NCI-H1092 (cell line): ENCODE data around the gene CCDC171.
"Not testable (repeated sequence)": the region's sequence is repeated elsewhere in the genome, so short reads cannot be mapped to it uniquely, and the experiment has no call there.

Source experiments
- DNase-seq: peaks from one replicate; lab custom pipeline; 2025; lab: John Stamatoyannopoulos, UW

The CCDC171 gene

DNA sequence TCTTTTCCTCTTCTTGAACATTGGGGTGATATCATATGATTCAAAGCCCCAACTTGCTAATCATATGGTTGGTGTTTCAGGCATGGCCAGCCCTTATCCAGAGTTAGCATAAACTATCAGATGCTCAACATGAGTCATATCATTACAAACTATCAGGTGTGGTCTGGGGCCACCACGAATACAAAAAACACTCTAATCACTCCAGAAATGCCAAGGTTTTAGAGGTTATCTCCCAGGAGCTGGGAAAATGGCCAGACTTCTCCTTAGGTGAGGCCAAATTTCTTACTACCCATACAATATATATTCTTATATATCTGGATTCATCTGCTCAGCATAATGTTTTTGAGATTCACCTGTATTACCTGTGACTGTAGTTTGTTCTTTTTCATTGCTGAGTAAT, 210.5 kb downstream of the CCDC171 start:
- DNase-seq, result no peak

DNA sequence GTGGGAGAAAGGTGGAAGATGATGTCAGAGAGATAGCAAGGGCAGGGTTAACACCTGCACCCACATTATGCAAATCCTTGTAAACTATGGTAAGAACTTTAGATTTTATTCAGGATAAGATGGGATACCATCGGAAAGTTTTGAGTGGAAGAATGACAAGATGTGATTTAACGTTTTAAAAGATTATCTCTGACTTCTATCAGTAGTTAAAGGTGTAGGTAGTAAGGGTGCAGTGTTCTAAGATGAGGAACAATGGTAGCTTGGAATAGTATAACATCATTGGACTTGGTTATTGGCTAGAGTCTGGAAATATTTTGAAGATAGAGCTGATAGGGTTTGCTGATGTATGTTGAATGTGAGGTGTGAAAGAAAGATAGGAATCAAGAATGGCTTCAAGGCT, 211.3 kb downstream of the CCDC171 start:
- DNase-seq, result no peak

DNA sequence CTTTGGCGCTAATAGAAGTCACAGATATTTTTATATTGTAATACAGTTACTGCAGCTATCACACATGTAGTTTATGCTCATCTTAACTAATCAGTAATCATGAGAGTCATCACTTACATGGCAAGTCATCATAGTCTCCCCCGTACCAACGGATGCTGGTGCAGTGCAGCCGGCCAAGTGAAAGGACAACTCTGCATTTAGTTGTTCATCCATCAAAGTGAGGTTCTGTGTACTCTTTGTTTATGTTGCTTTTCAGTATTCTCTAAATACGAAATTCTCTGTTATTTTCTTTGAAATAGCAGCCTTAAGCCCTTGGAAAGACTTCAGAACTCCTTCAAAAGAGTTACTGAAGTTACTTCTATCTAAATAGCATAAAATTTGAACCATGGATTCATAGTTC, 216.7 kb downstream of the CCDC171 start:
- no peak for DNase-seq

GRCh38 chr9:15778861-15779260, 226.0 kb downstream of the CCDC171 start:
- no peak for DNase-seq

DNA sequence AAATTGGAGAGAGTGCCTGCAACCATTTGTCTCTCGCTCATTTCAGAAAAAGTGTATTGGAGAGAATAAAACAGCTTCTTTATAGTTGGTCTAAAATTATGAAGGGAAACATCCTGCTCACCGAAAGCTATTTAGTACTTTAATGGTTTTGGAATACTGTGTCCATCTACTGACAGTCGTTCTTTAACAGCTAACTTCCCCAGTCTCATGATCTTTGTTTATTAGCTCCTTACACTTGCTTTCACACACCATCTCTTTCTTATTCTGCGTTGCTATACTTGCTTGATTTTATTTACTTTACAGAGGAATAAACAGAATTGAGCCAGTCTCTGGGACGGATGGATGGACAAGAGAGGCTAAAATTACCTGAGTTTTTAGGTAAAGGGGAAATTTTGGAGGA, 229.3 kb downstream of the CCDC171 start:
- DNase-seq, result no peak

DNA sequence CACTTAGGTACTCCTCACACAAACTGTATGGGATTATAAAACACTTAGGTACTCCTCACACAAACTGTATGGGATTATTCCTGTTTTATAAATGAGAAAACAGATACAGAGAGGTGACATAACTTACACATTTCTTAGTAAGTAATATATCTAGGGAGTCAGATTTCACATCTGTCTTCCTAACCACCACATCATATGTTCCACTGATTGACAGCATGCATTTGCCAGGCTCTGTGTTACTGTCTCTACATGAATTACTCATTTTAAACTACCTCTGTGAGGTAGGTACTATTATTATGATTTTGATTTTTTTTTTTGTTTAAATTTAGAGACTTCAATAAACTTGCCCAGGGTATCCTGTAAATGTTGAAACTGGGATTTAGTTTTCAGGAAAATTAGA, 232.7 kb downstream of the CCDC171 start:
- DNase-seq, result no peak

DNA sequence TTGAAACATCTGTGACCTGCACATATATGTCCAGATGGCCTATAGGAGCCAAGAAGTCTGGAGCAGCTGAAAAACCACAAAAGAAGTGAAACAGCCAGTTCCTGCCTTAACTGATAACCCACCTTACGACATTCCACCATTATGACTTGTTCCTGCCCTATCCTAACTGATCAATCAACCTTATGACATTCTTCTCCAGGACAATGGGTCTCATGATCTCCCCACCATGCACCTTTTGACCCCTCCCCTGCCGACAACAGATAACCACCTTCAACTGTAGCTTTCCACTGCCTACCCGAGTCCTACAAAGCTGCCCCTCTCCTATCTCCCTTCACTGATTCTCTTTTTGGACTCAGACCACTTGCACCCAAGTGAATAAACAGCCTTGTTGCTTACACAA, 233.8 kb downstream of the CCDC171 start:
- no peak for DNase-seq

- not testable (repeated sequence) for DNase-seq
Observed at GRCh38 chr9:15810219-15810899, 257.5 kb downstream of the CCDC171 start.

DNA sequence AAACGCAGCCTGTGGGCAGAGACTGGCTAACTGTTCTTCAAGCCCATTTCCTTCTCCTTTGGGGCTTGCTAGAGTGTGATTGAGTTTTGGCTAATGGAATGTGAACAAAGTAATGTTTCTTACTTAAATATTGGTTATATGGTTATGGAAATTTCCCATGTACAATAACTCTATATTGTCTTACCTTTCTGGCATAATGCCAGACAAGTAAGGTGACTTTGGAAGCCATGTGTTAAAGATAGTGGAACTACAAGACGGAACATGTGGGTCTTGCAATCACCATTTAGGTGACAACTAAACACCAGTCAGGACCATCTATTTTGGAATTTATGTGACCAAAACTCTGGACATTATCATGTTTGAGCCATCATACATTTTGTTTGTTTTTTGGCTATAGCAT, 260.2 kb downstream of the CCDC171 start:
- DNase-seq, result no peak

GRCh38 chr9:15824310-15824709, 271.5 kb downstream of the CCDC171 start:
- DNase-seq, result peak; percentile 29

DNA sequence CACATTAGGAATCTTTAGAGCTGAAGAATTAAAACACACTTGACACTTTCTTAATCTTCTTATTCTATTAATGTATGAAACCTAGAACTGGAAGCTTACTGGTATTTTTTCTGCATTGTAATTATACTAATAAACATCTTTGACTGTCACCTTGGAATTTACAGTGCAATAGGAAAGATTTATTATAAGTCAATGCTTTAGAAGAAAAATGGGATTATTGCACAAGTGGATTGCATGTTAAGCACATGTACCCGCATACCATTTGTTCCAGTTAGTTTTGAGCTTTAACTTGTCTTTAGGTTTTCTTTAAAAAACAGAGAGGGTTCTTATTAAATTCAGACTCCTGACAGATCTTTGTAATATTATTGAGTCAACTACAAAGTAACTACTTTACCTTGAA, 278.5 kb downstream of the CCDC171 start:
- no peak for DNase-seq

GRCh38 chr9:15834541-15834940, 281.7 kb downstream of the CCDC171 start:
- DNase-seq, result peak; percentile 20

DNA sequence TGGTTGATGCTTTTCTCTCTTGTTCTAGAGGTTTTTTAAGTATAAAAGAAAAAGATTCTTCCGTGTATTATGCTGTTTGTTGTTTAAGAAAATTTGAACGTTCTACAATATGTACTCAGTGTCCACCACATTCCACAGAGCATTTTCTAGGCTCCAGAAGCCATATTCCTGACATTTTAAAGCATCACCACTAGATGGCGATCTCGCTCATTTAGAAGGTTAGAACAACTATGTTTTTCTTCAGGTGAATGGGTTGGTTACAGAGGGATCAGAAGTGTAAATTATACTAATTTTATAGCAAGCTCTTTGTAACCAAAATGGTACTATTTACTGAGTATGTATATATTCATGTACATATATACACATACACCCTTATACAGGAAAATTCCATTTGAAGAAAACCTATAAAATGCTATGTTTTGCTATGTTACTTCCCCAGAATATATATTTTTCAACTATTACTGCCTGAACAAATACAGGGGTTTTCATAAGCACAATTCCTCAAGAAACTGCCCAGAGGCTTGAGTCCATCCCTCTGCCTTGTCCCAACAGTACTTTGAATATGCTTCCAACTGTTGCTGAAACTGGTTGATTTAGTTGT, 284.3 kb downstream of the CCDC171 start:
- peak; percentile 27 for DNase-seq

- no peak for DNase-seq
Observed at GRCh38 chr9:15842051-15842450, 289.2 kb downstream of the CCDC171 start.

GRCh38 chr9:15843316-15843715, 290.5 kb downstream of the CCDC171 start:
- no peak for DNase-seq

DNA sequence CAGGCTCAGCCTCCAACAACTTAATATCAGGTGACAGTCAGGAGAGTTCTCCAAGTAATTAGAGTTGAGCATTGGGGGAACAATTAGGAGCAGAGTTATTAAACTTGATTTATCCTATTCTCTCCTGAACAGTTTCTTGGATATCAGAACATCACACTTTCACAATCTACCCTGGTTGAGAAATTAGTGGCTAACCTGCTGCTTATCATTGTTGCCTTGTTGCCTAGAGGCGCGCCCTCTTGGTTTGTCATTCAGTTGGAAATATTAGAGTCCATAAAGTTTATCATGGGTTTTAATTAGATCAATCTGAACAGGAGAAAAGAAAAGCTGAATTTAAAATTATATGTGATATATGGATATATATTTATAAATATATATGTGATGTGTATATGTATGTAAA, 291.1 kb downstream of the CCDC171 start:
- DNase-seq, result no peak

GRCh38 chr9:15846611-15847010, 293.8 kb downstream of the CCDC171 start:
- DNase-seq, result no peak

DNA sequence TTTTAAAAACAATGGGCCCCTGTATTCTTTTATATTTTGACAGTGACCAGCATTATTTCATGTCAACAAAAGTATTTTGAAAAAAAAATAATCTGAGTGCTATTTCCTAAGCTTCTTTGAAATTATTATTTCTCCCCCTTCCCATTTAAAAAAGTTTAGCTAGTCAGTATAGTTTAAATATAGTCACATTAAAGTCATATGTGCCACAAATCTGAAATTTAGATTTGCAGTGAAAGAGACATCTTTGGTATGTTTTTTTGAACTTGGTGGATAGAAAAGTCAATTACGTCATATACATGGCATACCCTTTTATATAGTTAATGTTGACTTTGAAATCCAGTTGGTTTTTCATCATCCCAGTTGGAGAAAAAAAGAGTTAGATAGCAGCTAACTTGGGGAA, 297.0 kb downstream of the CCDC171 start:
- DNase-seq, result no peak

DNA sequence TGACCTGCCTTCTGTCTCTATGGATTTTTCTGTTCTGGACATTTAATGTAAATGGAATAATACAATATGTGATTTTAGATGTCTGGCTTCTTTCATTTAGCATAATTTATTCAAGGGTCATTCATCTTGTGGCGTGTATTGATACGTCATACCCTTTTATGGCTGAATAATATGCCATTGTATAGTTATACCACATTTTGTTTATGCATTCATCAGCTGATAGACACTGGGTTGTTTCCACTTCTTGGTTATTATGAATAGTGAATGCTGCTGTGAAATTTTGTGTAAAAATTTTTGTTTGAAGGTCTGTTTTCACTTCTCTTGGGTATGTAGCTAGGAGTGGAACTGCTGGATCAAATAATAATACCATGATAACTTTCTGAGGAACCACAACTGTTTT, 298.9 kb downstream of the CCDC171 start:
- no peak for DNase-seq

GRCh38 chr9:15856591-15856990, 303.7 kb downstream of the CCDC171 start:
- DNase-seq, result no peak

GRCh38 chr9:15867334-15867733, 314.5 kb downstream of the CCDC171 start:
- no peak for DNase-seq

DNA sequence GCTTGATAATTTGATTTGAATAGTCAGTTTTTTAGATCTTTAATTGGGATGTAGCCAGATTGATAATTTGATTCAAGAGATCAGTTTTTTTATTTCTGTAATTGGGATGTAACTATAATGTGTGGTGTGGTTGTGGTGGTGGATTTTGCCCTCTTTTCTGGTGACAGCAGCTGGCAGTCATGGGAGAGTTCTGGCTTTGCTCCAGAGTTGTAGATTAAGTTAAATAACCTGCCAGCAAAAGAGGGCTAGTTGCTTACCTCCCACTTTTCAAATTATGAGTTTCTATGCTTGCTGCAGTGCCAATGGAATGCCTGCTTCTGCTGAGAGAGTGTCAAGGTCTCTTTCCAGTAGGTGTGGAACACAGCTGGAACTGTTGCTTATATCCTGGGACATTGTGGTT, 315.1 kb downstream of the CCDC171 start:
- peak; percentile 49 for DNase-seq

DNA sequence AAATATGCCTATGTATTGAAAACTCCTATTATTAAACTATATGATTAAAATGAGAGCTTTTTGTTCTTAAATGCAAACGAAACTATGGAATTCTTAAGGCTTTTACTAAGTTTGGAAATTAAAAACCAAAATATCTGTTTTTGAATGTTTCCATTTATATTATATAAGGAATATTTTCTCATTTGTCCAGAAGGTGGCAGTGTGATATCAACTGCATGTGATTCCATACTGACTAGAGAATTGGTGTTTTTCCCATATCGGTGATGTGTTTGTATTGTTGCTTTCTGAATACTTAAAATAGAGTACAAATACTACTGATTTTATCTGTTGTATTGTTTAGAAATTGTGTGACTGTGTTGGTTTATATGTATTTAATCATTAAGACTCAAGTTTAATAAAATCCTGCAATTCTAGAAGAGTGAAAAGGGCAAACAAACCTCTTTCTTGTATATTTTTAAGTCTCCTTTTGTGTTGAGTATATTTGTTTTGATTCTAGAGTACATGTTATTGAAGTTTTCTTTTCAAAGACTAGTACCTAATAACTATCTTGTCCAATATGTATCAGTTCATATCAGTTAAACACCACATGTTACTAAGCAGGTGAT, 320.8 kb downstream of the CCDC171 start:
- DNase-seq, result peak; percentile 50

GRCh38 chr9:15882328-15882727, 329.5 kb downstream of the CCDC171 start:
- no peak for DNase-seq
